RPMI8226 (cell line): Measurements from ENCODE around the gene KISS1R.

Experiments used
- DNase-seq: peaks from one replicate; pipeline ENCODE4 v3.0.0-alpha.2; 2015

Gene KISS1R

DNA sequence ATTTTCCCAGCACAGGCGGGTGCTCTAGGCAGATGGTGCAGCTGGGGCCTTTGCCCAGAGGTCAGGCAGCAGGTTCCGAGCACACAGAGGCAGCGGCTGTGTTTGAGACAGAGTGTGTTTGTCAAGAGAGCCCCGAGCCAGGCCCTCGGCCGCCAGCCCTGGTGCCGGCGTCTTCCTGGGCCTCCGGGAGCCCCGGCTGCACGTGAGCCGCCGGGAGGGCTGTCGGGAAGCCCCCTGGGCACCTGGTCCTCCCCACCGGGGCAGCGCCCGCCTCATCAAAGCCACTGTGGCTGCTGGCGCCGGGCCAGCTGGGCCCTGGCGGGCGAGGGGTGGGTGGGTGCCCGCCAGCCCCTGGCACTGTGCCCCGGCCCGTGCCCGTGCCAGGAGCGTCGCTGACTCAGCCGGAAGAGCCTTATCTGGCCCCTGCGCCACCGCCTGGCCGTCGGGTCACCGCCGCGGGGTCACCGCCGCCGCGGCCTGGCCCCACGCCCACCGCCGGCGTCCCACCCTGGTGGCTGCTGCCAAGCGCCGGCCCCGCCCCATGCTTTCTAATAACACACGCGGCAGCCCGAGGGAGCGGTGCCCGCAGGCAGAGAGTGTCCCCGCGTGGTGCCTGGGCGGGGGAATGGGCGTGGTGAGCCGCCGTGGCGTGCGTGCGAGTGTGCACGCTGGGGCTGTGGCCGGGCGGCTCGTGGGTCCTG is 23.6 kb downstream of the KISS1R start:
- DNase-seq, result peak; percentile 96

DNA sequence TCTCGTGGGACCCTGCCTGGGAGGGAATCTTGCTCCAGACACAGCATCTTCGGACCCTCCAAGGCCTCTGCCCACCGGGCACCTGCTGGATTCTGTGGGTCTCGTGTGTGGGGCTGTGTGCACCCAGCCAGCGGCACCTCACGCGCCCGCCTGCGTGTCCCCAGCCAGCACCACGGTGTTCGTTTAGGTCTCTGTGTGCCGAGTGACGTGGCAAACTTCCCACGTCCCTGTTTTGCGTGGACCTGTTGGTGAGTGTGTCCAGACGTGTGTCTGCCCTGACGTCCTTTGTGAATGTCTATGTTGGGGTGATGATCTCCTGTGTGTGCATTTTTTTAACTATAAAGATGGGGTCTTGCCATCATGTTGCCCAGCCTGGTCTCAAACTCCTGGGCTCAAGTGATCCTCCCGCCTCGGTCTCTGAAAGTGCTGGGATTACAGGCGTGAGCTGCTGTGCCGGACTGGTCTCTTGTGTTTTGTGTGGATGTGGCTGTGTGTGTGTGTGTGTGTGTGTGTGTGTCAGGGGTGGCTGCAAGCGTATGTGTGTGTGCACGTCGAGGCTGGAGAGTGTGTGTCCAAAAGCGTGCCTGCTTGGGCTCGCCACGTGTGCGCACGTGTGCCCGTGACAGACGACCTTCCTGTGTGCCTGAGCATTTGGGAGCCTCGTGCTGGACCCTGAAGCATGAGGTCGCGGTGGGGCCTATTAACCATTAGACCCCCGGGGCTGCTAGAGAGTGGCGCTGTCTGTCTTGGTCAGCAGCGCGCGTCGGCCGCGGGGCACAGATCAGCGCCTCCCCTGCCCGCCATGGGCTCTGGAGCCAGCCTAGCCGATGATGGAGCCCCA is 24.4 kb downstream of the KISS1R start:
- no peak for DNase-seq

DNA sequence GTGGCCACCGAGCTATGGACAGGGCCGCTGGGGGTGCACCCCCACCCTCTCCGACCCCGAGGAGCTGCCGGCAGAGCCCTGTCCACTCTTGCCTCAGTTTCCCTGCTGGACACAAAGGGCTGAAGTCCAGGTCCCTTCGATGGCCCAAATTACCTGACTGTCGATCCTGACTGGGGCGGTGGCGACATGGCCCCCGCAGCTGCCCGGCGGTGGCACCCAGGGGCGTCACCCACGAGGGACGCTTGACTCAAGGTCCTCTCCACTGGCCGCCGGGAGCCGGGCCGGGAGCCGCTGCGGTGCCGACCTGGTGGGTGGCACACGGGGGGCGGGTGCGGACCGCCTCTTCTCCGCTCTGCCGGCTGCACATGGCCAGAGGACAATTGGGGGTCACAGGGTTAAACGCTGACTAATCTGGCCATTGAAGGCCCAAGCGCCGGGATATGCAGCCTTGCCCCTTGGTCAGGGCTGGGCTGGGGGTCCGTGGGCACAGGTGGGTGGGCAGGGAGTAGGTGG is 25.1 kb downstream of the KISS1R start:
- DNase-seq, result no peak

DNA sequence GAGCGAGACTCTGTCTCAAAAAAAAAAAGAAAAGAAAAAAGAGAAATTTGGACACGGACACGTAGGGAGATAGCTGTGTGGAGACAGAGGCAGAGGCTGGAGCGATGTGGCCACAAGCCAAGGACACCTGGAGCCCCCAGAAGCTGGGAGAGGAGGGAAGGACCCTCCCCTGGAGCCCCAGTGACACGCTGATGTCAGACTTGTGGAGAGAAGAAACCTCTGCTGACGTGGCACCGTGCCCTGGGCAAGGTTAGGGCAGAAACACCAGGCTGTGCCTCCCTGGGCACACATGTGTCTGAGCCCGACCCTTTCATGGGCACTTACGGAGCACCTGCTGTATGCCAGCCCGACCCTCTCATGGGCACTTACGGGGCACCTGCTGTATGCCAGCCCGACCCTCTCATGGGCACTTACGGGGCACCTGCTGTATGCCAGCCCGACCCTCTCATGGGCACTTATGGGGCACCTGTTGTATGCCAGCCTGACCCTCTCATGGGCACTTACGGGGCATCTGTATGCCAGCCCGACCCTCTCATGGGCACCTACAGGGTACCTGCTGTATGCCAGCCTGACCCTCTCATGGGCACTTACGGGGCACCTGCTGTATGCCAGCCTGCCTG is 26.5 kb downstream of the KISS1R start:
- no peak for DNase-seq

DNA sequence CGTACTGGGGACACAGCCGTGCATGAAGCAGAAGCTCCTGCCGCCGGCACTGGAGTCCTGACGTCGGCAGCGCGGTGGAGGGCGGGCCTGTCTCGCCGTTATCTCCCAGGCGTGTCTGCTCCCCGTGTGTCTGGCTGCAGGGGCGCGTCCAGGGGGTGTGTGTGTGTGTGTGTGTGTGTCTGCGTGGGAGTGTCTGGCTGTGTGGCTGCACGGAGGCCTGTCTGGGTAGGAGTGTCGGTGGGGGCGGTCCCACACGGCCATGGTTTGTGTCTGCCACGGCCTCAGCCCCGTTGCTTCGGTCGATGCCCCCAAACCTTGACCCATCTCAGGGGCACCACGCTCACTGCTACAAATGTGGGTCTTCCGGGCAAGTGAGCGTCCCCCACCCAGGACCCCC is 27.0 kb downstream of the KISS1R start:
- DNase-seq, result no peak

DNA sequence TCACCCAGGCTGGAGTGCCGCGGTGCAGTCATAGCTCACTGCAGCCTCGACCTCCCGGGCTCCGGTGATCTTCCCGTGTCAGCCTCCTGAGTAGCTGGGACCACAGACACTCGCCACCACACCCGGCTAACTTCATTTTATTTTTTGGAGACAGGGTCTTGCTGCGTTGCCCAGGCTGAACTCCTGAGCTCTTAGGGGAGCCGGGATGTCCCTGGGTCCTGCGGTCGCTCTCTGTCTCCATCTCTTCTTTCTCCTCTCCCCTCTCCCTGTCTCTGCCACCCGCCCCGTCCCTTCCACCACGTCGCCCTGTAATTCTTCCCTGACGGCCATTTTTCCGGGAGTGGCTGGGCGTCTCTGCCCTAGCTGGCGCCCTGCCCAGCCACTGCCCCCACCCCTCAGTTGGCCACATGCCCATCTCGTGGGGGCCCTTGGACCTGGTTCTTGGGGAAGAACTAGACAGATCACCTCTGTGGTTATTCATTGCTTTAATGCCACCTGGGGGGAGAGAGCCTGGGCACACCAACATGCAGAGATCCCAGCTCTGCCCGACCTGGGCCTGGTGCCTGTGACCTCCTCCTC is 27.6 kb downstream of the KISS1R start:
- no peak for DNase-seq

DNA sequence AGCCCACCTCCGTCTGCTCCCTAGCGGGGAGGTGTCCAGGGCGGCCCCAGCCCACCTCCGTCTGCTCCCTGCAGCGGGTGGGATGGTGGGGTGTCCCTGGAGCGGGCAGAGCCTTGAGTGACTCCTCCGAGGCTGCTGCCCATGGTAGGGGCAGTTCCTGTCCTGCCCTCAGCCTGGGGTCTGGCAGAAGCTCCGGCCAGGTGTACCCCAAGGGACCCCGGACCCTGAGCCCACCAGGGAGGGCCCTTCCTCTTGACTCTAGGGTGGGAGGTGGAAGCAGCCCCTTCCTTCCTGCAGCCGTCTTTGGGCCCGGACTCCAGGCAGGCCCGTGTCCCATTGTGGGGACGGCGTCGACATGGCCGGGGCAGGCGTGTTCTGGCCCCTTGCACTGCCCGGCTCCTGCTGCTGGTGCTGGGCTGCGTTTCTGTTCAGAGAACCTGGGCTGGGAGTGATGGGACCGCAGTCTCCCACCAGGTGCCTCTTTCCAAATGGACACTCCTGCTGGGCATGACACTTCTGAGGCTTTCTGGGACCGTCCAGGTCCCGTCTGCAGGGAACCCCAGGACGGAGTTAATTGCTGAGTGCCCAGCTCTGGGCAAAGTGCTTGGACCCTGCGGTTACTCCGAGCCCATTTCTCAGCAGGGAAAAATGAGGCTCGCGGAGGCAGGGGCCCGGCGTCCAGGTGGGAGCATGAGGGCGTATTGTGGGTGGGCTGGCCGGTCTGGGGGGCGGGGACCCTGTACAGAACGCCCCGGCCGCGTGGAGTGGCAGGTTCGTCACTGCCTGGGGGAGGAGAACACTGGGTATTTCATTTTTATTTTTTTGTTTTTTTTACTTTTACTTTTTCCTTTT is 28.5 kb downstream of the KISS1R start:
- no peak for DNase-seq

DNA sequence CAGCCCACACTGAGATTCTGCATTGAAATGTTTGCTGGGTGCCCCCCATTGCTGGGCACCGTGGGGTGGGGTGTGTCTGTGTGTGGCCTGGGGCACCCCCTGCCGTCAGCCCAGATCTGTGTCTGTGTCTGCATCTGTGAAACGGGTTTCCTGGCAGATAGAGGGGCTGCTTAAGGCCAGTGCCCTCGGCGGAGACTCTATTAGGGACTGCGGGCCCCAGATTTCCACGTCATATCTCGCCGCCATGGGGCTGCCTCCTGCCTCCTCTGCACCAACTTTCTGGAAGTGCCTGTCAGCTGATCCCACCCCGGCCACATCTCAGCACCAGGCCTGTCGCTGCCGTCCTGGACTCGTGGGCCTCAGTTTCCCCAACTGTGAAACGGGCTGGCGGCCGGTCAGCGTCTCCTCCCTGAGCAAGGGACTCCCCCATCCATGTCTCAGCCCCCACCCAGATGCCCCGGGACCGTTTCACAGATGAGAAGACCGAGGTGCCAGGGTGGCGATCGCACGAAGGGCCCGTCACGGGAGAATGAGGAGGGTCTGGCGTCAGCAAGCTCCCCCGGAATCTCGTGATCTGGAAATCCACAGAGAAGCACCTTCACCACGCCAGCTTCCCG is 30.1 kb downstream of the KISS1R start:
- DNase-seq, result no peak

DNA sequence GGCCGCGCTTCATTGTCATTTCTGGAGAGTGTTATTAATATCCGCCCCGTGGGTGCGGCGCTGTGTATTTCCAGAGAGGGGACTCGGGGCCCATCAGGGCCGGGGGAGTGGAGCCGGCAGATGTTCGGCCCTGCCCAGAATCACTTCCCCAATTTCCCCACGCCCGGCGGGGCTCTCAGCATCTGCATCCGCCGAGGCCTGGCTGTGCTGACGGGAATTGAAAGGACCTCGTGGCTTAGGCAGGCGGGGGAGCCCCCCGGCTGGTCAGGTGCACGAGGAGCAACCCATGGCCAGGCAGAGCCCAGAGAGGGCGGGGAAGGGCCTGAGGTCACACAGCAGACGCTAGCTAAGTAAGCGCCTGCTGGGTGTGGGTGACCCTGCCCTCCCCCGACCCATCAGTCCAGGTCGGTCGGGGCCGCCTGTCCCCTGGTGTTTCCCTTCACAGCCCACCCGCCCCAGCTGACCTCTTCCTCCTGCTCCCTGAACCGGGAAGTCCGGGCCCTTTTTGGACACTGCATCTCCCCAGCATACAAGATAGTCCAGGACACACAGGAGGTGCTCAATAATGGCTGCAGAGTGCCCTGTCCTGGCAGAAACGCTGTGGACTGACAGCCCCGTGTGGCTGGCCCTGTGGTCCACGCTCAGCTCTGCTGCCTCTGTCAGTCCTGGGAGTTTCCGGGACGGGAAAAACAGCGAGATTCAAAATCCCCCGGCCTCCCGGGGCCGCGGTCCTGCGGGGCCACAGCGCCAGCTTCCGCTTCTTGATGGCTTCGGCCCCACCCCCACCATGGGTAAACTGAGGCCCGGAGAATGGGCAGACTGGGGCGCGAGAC is 30.8 kb downstream of the KISS1R start:
- DNase-seq, result peak; percentile 88

DNA sequence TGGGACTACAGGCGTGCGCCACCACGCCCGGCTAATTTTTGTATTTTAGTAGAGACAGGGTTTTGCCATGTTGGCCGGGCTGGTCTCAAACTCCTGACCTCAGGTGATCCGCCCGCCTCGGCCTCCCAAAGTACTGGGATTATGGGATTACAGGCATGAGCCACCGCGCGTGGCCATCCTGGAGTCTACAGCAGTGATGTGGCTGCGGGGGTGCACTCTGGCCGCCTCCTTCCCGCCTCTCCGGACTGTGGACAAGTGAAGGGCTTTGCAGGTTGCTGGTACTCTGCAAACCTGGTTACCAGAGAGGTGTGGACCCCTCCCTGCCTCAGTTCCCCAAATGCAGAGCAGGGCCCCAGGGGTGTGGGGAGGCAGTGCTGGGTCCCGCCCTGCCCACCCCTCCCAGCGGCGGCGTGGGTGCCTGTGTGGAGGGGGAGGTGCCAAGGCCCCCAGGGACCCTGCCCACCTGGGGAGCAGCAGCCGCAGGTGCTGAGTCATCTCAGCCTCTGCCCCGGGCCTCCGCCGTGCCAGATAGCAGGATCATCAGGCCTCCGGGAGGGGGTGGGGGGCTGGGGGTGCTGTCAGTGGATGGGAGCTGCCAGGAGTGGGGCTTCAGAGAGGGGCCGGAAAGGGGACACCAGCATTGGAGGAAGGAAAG is 31.8 kb downstream of the KISS1R start:
- DNase-seq, result no peak

DNA sequence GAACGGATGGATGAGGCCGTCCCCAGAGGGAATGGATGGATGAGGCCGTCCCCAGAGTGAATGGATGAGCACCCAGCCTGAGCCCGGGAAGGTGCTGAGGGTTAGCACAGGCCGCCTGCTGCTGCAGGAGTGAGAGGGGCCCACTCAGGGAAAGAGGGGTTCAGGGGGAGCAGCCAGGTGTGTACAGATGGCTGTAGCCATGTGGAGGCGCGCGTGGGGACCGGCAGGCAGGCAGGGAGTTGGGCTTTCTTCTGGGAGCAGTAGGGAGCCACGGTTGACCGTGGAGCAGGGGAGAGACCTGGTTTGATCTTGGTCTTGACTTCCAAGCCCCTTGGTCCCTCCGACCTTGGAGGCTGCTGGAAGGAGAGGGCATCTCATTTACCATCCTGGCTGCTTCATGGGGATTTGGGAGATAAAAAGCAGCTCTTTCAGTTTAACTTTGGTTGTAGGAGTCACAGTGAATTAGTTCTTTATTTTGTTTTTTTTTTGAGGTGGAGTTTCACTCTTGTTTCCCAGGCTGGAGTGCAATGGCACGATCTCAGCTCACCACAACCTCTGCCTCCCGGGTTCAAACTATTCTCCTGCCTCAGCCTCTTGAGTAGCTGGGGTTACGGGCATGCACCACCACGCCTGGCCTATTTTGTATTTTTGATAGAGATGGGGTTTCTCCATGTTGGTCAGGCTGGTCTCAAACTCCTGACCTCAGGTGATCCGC is 33.4 kb downstream of the KISS1R start:
- no peak for DNase-seq

DNA sequence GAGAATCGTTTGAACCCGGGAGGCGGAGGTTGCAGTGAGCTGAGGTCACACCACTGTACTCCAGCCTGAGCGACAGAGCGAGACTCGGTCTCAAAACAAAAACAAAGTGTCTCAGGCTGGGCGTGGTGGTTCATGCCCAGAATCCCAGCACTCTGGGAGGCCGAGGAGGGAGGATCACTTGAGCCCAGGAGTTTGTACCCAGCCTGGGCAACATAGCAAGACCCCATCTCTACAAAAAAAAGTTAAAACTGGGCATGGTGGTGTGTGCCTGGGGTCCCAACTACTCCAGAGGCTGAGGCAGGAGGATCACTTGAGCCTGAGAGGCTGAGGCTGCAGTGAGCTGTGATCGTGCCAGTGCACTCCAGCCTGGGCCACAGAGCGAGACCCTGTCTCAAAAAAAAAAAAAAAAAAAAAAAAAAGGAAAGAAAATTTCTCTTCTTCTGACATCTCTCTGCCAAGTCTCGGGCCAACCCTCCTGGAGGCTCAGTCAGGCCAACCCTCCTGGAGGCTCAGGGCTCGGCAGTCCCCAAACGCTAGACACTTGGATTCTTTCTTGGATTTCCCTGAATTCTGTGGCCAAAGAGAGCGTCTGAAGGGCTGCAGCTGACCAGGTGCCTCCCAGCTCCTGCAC is 35.0 kb downstream of the KISS1R start:
- no peak for DNase-seq

DNA sequence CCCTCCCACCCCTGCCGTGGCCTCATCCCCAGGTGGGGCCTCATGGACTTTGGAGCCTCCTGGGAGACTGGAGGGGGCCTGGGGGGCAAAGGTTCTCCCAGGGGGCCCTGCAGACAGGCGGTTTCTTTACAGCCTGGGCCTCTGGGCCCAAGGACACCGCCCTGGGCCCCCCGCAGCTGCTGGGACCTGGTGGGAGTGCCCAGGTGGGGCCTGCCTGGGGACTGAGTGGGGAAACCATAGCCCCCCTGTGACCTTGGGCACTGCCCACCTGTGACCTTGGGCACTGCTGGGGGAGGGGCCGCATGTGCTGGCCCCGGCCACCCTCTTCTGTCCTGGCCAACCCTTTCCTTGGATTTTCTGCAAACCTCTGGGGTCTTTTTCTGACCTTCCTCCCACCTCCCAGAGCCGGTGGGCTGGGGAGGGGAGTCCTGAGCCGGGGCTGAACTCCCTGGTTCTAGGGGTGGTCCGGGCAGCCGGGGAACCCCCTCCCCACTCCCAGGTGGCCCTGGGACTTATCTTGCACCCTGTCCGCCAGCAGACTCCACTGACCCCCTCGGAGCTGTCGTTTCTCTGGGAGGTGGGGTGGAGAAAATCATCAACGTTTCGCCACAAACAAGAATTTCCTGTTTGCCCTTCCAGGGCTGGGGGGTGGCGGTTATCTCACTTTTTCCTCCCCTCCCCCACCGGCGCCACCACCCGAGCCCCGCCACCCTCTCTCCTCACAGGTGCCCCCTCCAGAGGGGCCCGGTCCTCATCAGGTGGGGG is 35.7 kb downstream of the KISS1R start:
- no peak for DNase-seq

DNA sequence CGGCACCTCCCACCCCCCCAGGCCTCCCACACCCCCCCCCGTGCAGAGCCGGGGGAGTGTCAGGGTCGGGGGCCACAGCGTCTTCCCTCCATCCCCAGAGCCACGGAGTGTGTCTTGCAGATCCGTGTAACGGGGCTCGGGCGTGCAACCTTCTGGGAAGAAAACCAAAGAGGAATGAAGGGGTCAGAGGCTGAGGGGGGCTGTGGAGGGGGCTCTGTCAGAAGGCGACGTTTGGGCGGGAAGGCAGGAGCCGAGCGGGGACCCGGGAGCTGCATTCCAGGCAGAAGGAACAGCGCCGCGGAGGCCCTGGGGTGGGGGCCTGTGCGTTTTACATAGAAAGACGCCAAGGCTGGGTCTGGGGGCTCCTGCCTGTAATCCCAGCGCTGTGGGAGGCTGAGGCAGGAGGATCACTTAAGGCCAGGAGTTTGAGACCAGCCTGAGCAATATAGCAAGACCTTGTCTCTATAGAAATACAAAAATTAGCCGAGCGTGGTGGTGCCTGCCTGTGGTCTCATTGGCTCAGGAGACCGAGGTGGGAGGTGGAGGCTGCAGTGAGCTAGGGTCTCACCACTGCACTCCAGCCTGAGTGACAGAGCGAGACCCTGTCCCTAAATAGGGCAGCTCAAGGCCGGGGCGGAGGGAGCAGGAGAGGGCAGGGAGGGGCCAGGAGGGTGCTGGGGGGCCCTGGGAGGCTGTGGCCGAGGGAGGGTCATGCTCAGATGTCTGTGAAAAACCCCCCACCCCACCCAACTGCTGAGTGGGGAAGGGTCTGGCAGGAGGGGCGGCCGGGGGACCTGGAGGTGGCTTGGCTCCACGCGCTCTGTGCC is 36.5 kb downstream of the KISS1R start:
- no peak for DNase-seq

DNA sequence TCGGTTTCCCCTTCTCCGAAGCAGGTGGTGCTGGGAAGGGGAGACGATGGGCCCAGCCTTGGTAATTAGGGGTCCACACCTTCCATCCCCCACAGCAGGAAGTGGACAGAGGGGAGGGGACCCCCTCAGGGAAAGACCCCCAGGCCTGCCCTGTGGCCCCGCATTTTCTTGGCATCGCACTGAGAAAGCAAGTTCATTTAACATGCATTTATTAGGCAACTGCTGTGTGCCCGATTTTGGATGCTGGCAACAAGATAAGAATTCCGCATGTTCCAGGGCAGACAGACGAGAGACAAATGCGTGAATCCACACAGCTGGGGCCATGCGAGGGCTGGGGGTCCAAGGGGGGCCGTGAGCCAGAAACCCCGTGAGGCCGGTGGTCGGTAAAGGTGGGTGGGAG is 37.1 kb downstream of the KISS1R start:
- no peak for DNase-seq

DNA sequence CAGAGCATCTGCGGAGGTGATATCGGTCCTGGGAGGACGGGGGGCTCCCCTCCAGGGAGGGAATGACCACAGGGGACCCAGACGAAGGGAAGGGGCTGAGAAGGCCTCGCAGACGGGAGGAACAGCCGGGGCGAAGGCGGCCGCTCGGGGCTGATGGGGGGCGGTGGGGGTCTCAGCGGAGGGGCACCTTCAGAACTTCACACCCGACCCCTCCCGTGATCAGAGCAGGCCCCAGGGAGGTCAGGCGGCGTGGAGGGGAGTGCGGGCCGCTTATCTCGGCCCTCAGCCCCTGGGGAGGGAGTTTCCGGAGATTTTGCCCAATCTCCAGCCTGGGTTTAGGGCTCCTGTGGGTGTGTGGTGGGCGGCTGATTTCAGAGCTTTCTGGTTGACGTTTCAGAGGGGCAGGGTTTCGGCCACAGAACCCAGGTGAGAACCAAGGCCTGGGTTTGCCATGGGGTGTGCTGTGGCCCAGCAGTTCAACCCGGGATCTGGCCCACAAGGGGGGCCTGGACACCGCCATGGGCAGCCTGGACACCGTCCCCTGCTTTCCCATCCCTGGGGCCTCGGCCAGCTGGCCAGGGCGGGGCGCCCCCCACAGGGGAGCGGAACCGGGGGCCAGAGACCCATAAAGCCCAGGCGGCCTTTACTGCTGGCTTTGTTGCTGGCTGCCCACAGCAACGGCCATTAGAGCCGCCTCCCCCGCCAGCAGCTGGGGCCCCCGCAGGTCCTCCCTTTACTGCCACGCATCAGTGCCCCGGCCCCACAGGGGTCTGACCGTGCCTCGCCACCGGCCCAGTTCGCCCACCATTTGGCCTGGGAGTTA is 37.8 kb downstream of the KISS1R start:
- no peak for DNase-seq
